Measurements from ENCODE around the gene ZBTB3.

Gene ZBTB3

DNA sequence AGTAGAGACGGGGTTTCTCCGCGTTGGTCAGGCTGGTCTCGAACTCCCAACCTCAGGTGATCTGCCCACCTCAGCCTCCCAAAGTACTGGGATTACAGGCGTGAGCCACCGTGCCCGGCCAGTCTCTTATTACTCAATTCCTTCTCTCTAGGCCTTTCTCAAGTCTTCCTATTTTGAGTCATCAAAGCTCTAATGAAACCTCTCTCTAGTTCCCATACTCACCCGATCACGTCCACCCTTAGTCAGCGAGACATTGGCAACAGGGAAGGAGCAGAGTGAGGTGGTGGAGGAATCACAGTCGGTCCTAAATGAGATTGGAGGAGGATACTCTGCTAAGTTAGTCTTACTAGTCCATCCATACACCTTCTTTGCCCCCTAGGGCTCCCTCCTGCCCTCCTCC is 51.7 kb downstream of the ZBTB3 start:
- peaks cover 3% of the 10 kb centered on the region; the same call in 1 of the 2 replicates for H3K4me1 ChIP-seq (ENCODE audit: control insufficient read depth, insufficient read depth, low read length)
- POLR2A ChIA-PET, result interaction anchor here (0.6 to 1.8 kb wide), 2 partner anchors 11 to 37 kb away, joined by 3 to 4 read pairs; partner anchors contain the start of genes C11orf98 and CSKMT

More for the DNA sequence above, 51.7 kb downstream of the ZBTB3 start:
- peaks cover 15 to 71% of the 10 kb centered on the region in 2 experiments for H3K36me3 ChIP-seq (ENCODE audit: control insufficient read depth in 2 of 2, insufficient read depth in 1 of 2, low read length in 2 of 2)
- no peak overlapping the region for H3K27ac ChIP-seq (ENCODE audit: extremely low read depth, low read depth, low read length)
- H3K4me3 ChIP-seq (ENCODE audit: low read depth, low read length), result no peak overlapping the region
- CTCF ChIA-PET, result interaction anchor here (0.7 to 1.7 kb wide), 3 partner anchors 8 to 21 kb away, joined by 7 to 12 read pairs (median 8); partner anchors contain the start of gene LRRN4CL
- TF ChIP-seq, protein P1, sequence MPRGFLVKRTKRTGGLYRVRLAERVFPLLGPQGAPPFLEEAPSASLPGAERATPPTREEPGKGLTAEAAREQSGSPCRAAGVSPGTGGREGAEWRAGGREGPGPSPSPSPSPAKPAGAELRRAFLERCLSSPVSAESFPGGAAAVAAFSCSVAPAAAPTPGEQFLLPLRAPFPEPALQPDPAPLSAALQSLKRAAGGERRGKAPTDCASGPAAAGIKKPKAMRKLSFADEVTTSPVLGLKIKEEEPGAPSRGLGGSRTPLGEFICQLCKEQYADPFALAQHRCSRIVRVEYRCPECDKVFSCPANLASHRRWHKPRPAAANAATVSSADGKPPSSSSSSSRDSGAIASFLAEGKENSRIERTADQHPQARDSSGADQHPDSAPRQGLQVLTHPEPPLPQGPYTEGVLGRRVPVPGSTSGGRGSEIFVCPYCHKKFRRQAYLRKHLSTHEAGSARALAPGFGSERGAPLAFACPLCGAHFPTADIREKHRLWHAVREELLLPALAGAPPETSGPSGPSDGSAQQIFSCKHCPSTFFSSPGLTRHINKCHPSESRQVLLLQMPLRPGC (tag by site-specific recombination; IDR thresholded peaks at IDR 0.05), result no peak
- no peak for TF ChIP-seq CTCF (tag by site-specific recombination; IDR thresholded peaks at IDR 0.05)
- TF ChIP-seq ZBTB8A (tag by site-specific recombination; IDR thresholded peaks at IDR 0.05), result no peak
- no peak for TF ChIP-seq HOXA7 (CRISPR knock-in tag; IDR thresholded peaks at IDR 0.05; ENCODE audit: borderline replicate concordance)
- no peak for TF ChIP-seq ZBTB6 (tag by site-specific recombination; IDR thresholded peaks at IDR 0.05)
- TF ChIP-seq ZNF776 (tag by site-specific recombination; IDR thresholded peaks at IDR 0.05; ENCODE audit: borderline replicate concordance), result no peak
- no peak for TF ChIP-seq ZNF48 (tag by site-specific recombination; IDR thresholded peaks at IDR 0.05)
- no peak for TF ChIP-seq GFI1B (tag by site-specific recombination; IDR thresholded peaks at IDR 0.05)
- TF ChIP-seq KLF1 (tag by site-specific recombination; IDR thresholded peaks at IDR 0.05), result no peak
- TF ChIP-seq ZNF398 (tag by site-specific recombination; IDR thresholded peaks at IDR 0.05), result no peak
- TF ChIP-seq ZNF121 (tag by site-specific recombination; IDR thresholded peaks at IDR 0.05), result no peak
- no peak for TF ChIP-seq ZNF624 (tag by site-specific recombination; IDR thresholded peaks at IDR 0.05)
- TF ChIP-seq ZNF843 (tag by site-specific recombination; IDR thresholded peaks at IDR 0.05), result no peak
- TF ChIP-seq ZNF549 (tag by site-specific recombination; IDR thresholded peaks at IDR 0.05), result no peak
- TF ChIP-seq ZNF211 (tag by site-specific recombination; IDR thresholded peaks at IDR 0.05; ENCODE audit: low read depth), result no peak
- no peak for TF ChIP-seq ZNF600 (tag by site-specific recombination; IDR thresholded peaks at IDR 0.05)
- no peak for TF ChIP-seq ZNF623 (tag by site-specific recombination; IDR thresholded peaks at IDR 0.05)
- no peaks in the 10 kb centered on the region for H3K9me3 ChIP-seq (ENCODE audit: control insufficient read depth, insufficient read depth, low read depth, low read length)

All from HEK293 (cell line).